ENCODE results near the gene FAAP24.
"Not testable (repeated sequence)": the region's sequence is repeated elsewhere in the genome, so short reads cannot be mapped to it uniquely, and the experiment has no call there.

The FAAP24 gene

GRCh38 chr19:32998722-32999121 lies 26.7 kb downstream of the FAAP24 start:
- Histone ChIP-seq H3K36me3 (ENCODE audit: control insufficient read depth, insufficient read depth, low read length) (peaks cover 42% of the 10 kb centered on the region), H3K27me3 (ENCODE audit: control insufficient read depth, insufficient read depth, low read length) (no peaks in the 10 kb centered on the region), H3K9ac (ENCODE audit: low read length) (no peak overlapping the region), H3K27ac (ENCODE audit: low read depth, low read length) (no peak overlapping the region), H3K4me3 (ENCODE audit: low read depth, low read length) (no peak overlapping the region), H3K9me3 (ENCODE audit: control insufficient read depth, insufficient read depth, low read depth, low read length) (no peaks in the 10 kb centered on the region), H3K4me1 (ENCODE audit: control insufficient read depth, insufficient read depth, low read length) (no peaks in the 10 kb centered on the region)

- Histone ChIP-seq H3K27ac (ENCODE audit: low read depth, low read length) (no peak overlapping the region), H3K4me3 (ENCODE audit: low read depth, low read length) (no peak overlapping the region), H3K36me3 (ENCODE audit: control insufficient read depth, insufficient read depth, low read length) (peaks cover 41% of the 10 kb centered on the region), H3K4me1 (ENCODE audit: control insufficient read depth, insufficient read depth, low read length) (no peaks in the 10 kb centered on the region), H3K9ac (ENCODE audit: low read length) (no peak overlapping the region), H3K9me3 (ENCODE audit: control insufficient read depth, insufficient read depth, low read depth, low read length) (no peaks in the 10 kb centered on the region), H3K27me3 (ENCODE audit: control insufficient read depth, insufficient read depth, low read length) (no peaks in the 10 kb centered on the region)
Measured at GRCh38 chr19:33000510-33000909, 28.5 kb downstream of the FAAP24 start.

- Histone ChIP-seq H3K4me1 (ENCODE audit: control insufficient read depth, insufficient read depth, low read length) (no peaks in the 10 kb centered on the region), H3K4me3 (ENCODE audit: low read depth, low read length) (no peak overlapping the region), H3K36me3 (ENCODE audit: control insufficient read depth, insufficient read depth, low read length) (peaks cover 41% of the 10 kb centered on the region), H3K27me3 (ENCODE audit: control insufficient read depth, insufficient read depth, low read length) (no peaks in the 10 kb centered on the region), H3K27ac (ENCODE audit: low read depth, low read length) (no peak overlapping the region), H3K9me3 (ENCODE audit: control insufficient read depth, insufficient read depth, low read depth, low read length) (no peaks in the 10 kb centered on the region), H3K9ac (ENCODE audit: low read length) (no peak overlapping the region)
Measured at GRCh38 chr19:33000910-33001309, 28.9 kb downstream of the FAAP24 start.

GRCh38 chr19:33002126-33002865 lies 30.3 kb downstream of the FAAP24 start:
- not testable (repeated sequence) for H3K27ac ChIP-seq (ENCODE audit: low read depth, low read length); H3K9me3 ChIP-seq (ENCODE audit: control insufficient read depth, insufficient read depth, low read depth, low read length); H3K27me3 ChIP-seq (ENCODE audit: control insufficient read depth, insufficient read depth, low read length); H3K4me3 ChIP-seq (ENCODE audit: low read depth, low read length); H3K9ac ChIP-seq (ENCODE audit: low read length); H3K4me1 ChIP-seq (ENCODE audit: control insufficient read depth, insufficient read depth, low read length)
- H3K36me3 ChIP-seq (ENCODE audit: control insufficient read depth, insufficient read depth, low read length), result peaks cover 44% of the 10 kb centered on the region

- H3K27ac ChIP-seq (ENCODE audit: low read depth, low read length); H3K4me1 ChIP-seq (ENCODE audit: control insufficient read depth, insufficient read depth, low read length); H3K9ac ChIP-seq (ENCODE audit: low read length); H3K4me3 ChIP-seq (ENCODE audit: low read depth, low read length); H3K9me3 ChIP-seq (ENCODE audit: control insufficient read depth, insufficient read depth, low read depth, low read length); H3K27me3 ChIP-seq (ENCODE audit: control insufficient read depth, insufficient read depth, low read length): not testable (repeated sequence)
- peaks cover 42% of the 10 kb centered on the region for H3K36me3 ChIP-seq (ENCODE audit: control insufficient read depth, insufficient read depth, low read length)
Measured at GRCh38 chr19:33003424-33004024, 31.5 kb downstream of the FAAP24 start.

GRCh38 chr19:33005440-33005839 lies 33.4 kb downstream of the FAAP24 start:
- H3K27me3 ChIP-seq (ENCODE audit: control insufficient read depth, insufficient read depth, low read length), result no peaks in the 10 kb centered on the region
- no peak overlapping the region for H3K9ac ChIP-seq (ENCODE audit: low read length)
- H3K27ac ChIP-seq (ENCODE audit: low read depth, low read length), result no peak overlapping the region
- H3K4me1 ChIP-seq (ENCODE audit: control insufficient read depth, insufficient read depth, low read length), result no peaks in the 10 kb centered on the region
- no peaks in the 10 kb centered on the region for H3K9me3 ChIP-seq (ENCODE audit: control insufficient read depth, insufficient read depth, low read depth, low read length)
- no peak overlapping the region for H3K4me3 ChIP-seq (ENCODE audit: low read depth, low read length)
- peaks cover 42% of the 10 kb centered on the region for H3K36me3 ChIP-seq (ENCODE audit: control insufficient read depth, insufficient read depth, low read length)

- Histone ChIP-seq H3K4me1 (ENCODE audit: control insufficient read depth, insufficient read depth, low read length) (no peaks in the 10 kb centered on the region), H3K9ac (ENCODE audit: low read length) (no peak overlapping the region), H3K27ac (ENCODE audit: low read depth, low read length) (no peak overlapping the region), H3K4me3 (ENCODE audit: low read depth, low read length) (no peak overlapping the region), H3K27me3 (ENCODE audit: control insufficient read depth, insufficient read depth, low read length) (no peaks in the 10 kb centered on the region), H3K9me3 (ENCODE audit: control insufficient read depth, insufficient read depth, low read depth, low read length) (no peaks in the 10 kb centered on the region), H3K36me3 (ENCODE audit: control insufficient read depth, insufficient read depth, low read length) (peaks cover 34% of the 10 kb centered on the region)
Measured at GRCh38 chr19:33008738-33009137, 36.7 kb downstream of the FAAP24 start.

GRCh38 chr19:33010891-33011290 lies 38.8 kb downstream of the FAAP24 start:
- H3K4me3 ChIP-seq (ENCODE audit: low read depth, low read length), result not testable (repeated sequence)

GRCh38 chr19:33022472-33023116 lies 50.6 kb downstream of the FAAP24 start:
- Histone ChIP-seq H3K27ac (ENCODE audit: low read depth, low read length) (no peak overlapping the region; the same call in 1 of the 2 replicates), H3K36me3 (ENCODE audit: control insufficient read depth, insufficient read depth, low read length) (peaks cover 4% of the 10 kb centered on the region; the same call in 1 of the 2 replicates), H3K4me1 (ENCODE audit: control insufficient read depth, insufficient read depth, low read length) (peaks cover 16% of the 10 kb centered on the region), H3K4me3 (ENCODE audit: low read depth, low read length) (peak overlapping the region; percentile 7; the same call in 1 of the 2 replicates), H3K9ac (ENCODE audit: low read length) (no peak overlapping the region), H3K9me3 (ENCODE audit: control insufficient read depth, insufficient read depth, low read depth, low read length) (no peaks in the 10 kb centered on the region), H3K27me3 (ENCODE audit: control insufficient read depth, insufficient read depth, low read length) (no peaks in the 10 kb centered on the region)

More at GRCh38 chr19:33010891-33011290, 38.8 kb downstream of the FAAP24 start:
- not testable (repeated sequence) for H3K27me3 ChIP-seq (ENCODE audit: control insufficient read depth, insufficient read depth, low read length); H3K4me1 ChIP-seq (ENCODE audit: control insufficient read depth, insufficient read depth, low read length); H3K9ac ChIP-seq (ENCODE audit: low read length); H3K27ac ChIP-seq (ENCODE audit: low read depth, low read length); H3K9me3 ChIP-seq (ENCODE audit: control insufficient read depth, insufficient read depth, low read depth, low read length)
- peaks cover 31% of the 10 kb centered on the region for H3K36me3 ChIP-seq (ENCODE audit: control insufficient read depth, insufficient read depth, low read length)

- Histone ChIP-seq H3K9ac (ENCODE audit: low read length) (no peak overlapping the region), H3K4me3 (ENCODE audit: low read depth, low read length) (no peak overlapping the region), H3K4me1 (ENCODE audit: control insufficient read depth, insufficient read depth, low read length) (peaks cover 16% of the 10 kb centered on the region), H3K36me3 (ENCODE audit: control insufficient read depth, insufficient read depth, low read length) (peaks cover 4% of the 10 kb centered on the region; the same call in 1 of the 2 replicates), H3K27ac (ENCODE audit: low read depth, low read length) (no peak overlapping the region), H3K9me3 (ENCODE audit: control insufficient read depth, insufficient read depth, low read depth, low read length) (peaks cover 3% of the 10 kb centered on the region; the same call in 1 of the 2 replicates), H3K27me3 (ENCODE audit: control insufficient read depth, insufficient read depth, low read length) (no peaks in the 10 kb centered on the region)
Measured at GRCh38 chr19:33024398-33024797, 52.4 kb downstream of the FAAP24 start.

Measured in HUES6 (cell line).